Erythroblast (primary cell): ENCODE results near the gene HORMAD2.

Source experiments
- GATA1 ChIP-seq: IDR thresholded peaks from 2 replicates; pipeline ENCODE4 v1.6.1; 2011; ENCODE audit warnings: low read depth, mild to moderate bottlenecking, control low read depth, low read length, moderate library complexity
- POLR2A ChIP-seq: IDR thresholded peaks from 2 replicates; pipeline ENCODE4 v1.6.1; 2011; ENCODE audit warnings: mild to moderate bottlenecking, low read length

GRCh38 chr22:30219049-30219654 lies 138.9 kb downstream of the HORMAD2 start:
- TF ChIP-seq POLR2A, result no peak
- TF ChIP-seq GATA1, result no peak
